HG03196 (cell line): Measurements from ENCODE around the gene FN3K.
"Not testable (repeated sequence)": the region's sequence is repeated elsewhere in the genome, so short reads cannot be mapped to it uniquely, and the experiment has no call there.

Experiments
- ATAC-seq: cut with Tn5 transposase; IDR thresholded peaks from one replicate; pipeline ENCODE4 v1.9.1; 2021; ENCODE audit not compliant: unreplicated experiment

Gene FN3K

DNA sequence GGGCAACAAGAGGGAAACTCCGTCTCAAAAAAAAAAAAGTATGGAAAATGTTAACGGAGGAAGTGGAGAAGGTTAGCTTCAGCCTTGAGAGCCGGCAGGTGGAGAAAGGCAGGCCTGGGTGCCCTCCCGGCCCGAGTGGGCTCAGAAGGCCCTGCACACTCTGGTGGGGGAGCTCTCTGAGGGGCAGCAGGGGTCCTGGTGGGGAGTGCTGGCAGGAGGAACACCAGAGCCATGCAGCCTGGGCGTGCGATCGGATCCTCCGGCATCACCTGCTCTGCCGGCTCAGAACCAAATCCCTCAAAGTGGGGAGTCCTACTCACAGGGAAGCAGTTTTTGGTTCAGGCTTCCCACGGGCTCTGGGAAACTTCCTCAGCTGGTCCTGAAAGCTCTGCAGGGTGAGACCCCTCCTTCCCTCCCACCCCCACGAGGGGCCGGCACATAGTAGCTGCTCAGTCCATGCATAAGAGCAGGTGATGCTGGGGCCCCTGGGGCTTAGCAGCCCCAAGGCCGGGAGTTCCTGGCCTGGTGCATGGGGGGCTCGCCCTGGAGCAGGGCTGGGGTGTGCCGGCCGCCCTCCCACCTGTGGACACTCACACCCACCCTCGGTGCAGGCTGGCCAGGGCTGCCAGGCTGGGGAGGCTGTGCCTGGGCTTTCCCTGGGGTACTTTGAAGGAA, 1.2 kb downstream of the FN3K start:
- ATAC-seq: no peak

DNA sequence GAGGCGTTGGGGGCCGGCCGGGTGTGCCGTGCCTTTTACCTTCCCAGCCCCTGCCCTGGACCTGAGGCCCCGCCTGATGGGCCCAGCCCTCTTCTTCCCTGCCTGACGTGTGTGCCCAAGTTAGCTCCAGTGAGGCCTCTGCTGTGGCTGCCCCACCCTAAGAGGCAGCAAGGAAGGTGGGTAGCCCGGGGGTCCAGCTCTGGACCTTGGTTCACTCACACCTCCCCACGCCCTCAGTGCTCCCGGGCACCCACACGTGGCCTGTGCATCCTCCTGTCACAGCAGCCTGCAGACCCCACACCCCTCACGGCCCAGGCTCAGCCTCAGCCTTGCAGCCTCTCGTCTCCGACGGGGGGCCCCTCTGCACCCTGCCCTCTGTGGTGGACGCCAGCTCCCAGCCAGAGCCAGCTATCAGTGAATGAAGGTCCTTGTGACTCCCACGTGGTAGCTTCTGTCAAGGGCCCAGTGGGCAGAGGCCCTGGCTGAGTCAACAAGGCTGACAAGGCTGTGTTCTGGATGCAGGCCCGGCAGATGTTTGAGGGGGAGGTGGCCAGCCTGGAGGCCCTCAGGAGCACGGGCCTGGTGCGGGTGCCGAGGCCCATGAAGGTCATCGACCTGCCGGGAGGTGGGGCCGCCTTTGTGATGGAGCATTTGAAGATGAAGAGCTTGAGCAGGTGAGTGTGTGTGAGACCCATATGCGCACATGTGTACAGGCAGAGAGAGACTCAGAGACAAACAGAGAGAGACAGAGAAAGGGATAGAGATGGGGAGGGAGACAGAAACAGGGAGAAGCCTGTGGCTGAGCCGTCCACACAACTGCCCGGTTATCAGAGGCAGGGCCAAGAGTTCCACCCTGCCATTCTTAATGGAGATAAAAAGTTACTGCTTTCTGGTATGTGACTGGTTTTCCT, 2.8 kb downstream of the FN3K start:
- ATAC-seq: no peak

DNA sequence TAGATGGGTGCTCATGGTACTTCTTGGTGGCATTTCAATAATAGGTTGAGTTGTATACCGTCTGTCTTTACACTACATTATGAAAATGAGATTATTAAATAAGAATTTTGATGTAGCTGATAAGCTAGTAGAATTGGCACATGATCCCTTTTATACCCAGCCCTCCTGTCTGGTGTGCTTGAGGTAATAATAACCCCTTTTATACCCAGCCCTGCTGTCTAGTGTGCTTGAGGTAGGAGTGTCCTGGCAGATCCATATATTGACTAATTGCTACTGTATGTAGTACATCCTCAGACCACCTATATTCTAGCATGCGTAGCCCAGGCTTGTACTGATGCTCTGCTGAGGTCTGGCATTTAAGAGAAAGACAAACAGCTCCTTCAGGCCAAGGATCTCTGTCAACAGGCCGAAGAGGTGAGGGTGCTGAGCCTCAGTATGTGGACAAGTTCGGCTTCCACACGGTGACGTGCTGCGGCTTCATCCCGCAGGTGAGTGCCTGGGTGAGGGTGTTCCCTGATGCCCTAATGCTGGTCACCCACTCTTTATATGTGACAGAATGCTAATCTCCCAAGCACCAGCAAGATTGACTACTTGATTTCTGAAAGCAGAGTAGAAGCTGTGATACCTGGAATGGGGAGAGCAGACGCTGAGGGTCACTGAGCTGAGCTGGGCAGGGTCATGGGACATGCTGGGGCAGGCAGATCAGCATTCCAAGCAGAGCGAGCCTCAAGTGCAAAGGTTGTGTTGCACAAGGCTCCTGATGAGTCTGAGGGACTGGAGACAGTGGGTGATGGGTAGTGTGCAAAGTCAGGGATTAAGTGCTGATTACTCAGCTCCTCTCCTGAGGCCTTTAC, 5.7 kb downstream of the FN3K start:
- ATAC-seq: no peak

DNA sequence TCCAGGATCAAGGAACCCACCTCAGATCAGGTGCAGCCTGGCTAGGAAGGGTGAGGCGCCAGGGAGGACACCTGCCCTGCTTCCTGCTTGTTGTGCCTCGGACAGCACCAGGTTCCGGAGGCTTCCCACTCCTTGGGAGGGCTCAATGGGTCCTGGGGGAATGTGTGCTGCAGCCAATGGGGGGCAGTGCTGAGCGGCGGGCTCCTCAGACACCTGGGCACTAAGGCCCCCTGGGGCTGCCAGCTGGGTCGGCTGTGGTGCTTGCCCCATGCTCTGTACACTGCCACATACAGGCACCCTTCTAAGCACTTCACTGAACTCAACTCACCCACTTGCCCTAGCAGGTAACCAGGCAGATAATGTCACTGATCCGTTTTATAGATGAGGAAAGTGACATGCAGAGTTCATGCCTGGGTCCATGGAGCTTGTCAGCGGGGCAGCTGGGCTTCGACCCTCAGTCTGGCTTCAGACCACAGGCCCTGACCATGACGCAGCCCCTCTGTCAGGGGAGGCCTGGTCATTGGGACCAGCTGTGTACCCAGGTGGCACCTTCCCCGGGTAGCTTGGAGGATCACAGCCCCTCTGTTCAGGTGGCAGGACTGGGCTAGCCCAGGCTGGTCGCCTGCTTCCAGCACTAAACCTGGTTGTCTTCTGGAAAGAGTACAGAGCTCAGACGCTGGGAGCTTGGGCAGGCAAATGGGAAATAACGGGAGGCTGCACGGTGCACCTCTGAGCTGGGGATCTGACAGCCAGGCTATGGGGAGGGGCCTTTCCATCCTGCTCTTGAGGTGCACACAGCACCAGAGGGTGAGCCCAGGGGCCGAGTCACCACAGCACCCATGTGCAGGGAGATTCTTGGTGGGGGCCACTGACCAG, 8.2 kb downstream of the FN3K start:
- no peak for ATAC-seq

DNA sequence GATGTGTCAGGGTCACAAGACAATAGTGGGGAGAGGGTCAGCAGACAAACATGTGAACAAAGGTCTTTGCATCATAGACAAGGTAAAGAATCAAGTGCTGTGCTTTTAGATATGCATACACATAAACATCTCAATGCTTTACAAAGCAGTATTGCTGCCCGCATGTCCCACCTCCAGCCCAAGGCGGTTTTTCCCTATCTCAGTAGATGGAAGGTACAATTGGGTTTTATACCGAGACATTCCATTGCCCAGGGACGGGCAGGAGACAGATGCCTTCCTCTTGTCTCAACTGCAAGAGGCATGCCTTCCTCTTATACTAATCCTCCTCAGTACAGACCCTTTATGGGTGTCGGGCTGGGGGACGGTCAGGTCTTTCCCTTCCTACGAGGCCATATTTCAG, 9.3 kb downstream of the FN3K start:
- ATAC-seq: not testable (repeated sequence)

DNA sequence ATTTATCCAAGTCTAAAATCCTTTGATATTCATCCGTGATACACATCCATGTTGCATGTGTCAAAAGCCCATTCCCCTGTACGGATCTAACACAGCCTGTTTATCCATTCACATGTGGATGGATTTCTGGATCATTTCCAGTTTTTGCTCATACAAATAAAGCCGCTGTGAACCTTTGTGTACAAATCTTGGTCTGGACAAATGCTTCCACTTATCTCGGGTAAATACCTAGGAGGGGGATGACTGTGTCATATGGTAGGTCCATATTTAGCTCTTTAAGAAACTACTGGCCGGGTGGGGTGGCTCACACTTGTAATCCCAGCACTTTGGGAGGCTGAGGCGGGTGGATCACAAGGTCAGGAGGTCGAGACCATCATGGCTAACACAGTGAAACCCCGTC, 10.1 kb downstream of the FN3K start:
- ATAC-seq: no peak

DNA sequence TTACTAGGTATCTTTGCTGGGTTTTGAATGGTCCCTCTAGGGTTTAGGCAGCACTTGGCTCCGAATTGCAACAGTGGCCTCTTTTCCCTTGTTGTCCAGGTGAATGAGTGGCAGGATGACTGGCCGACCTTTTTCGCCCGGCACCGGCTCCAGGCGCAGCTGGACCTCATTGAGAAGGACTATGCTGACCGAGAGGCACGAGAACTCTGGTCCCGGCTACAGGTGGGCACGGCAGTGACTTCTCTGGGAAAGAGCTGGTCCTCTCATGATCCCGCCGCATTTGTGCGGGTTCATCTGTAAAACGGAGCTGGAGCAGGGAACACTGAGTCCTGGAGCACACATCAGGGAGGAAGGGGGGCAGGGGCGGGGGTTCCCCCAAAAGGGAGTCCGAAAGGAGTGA, 13.3 kb downstream of the FN3K start:
- ATAC-seq: no peak

DNA sequence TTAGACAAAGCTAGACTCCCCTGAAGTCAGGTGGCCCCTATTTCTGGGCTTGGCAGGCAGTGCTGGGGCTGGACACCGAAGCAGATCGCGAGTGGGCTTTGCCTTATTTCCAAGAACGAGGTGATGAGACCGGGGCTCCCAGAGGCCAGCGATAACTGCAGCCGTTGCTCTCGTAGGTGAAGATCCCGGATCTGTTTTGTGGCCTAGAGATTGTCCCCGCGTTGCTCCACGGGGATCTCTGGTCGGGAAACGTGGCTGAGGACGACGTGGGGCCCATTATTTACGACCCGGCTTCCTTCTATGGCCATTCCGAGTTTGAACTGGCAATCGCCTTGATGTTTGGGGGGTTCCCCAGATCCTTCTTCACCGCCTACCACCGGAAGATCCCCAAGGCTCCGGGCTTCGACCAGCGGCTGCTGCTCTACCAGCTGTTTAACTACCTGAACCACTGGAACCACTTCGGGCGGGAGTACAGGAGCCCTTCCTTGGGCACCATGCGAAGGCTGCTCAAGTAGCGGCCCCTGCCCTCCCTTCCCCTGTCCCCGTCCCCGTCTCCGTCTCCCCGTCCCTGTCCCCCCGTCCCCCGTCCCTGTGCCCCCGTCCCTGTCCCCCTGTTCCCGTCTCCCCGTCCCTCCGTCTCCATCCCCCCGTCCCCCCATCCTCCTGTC, 15.0 kb downstream of the FN3K start:
- ATAC-seq: no peak

DNA sequence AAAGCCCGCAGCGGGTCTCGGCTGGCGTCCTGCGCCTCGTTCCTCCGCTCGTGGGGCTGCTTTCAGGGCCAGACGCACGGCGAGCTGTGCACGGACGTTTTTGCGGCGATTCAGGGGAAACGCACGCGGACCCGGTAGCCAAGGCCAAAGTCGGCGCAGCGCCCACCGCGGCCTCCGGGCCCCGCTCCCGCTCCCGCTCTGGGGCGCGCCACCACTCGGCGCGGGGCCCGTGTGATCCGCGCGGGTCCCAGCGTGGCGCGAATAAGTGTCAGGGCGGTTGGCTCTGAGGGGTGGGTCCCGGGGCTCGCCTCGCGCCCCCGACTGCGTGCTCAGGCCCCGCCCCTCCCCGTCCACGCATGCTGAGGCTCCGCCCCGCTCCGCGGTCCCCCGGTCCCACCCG, 15.8 kb downstream of the FN3K start:
- peak; percentile 21 for ATAC-seq

DNA sequence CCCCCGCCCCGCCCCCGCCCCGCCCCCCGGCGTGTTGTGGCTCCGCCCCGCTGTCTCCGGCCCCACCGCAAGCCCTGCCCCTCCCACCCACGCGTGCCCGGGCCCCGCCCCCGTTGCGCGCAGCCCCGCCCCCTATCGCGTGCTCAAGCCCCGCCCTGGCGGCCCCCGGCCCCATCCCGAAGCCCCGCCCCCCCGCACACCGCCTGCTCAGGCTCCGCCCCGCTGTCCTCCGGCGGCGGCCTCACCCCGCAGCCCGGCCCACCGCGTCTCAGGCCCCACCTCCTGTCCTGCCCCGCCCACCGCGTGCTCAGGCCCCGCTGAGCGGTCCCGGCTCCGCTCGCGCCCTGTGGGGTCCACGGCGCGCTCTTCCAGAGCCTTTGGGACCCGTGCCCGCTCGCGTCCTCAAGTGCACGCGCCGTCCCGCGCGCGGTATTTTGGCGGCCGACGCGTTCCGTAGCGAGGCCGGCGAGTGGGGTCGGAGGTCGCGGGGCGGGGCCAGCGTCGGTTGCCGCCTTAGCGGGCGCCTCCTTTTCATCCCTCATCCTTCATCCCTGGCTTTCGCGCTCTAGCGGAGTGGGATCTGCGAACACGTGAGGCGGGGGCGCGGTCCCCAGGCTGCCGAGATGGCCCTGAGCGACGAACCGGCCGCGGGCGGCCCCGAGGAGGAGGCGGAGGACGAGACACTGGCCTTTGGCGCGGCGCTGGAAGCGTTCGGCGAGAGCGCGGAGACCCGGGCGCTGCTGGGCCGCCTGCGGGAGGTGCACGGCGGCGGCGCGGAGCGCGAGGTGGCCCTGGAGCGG, 16.4 kb downstream of the FN3K start, which contains the start of gene TBCD:
TSS of gene TBCD (plus strand) at position 495 of the 800 bp plus-strand sequence. CDS start at position 624, 129 bp downstream.
- ATAC-seq: peak; percentile 75

DNA sequence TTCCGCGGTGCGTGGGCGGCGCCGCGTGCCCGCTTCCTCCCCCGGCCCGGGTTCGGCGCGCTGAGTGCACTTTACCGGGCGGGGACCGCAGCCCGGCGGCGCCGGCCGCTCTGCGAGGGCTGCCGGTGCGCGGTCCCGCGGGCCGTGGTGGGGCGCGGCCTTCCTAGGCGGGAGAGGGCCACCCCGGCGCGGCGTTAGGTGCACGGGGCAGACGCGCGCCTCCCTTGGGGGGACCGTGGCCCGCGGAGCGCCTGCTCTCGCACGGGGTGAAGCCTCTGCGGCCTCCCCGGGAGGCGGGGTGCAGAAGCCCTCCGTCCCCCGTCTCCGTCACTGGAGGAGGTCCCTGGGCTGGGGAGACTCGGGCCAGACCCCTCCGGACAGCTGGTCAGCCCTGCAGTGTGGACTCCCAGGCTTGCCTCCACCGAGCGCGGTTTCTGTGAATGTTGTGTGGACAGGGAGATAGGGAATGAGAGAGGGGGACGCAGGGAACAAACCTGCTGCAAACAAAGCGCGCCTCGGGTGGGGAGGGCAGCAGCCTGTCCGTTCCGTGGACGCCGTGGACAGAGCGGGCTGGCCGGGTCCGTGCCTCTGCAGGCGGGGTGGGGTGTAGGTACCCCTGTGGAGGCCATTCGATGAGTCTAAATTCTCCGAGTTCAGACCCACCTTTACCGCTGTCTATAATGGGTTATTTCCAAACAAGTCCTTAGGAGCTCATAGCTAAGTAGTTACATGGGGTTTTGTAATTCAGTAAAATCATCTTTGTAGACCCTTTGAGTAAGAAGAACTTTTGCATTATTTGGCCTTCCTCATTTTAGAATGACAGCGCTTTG, 17.2 kb downstream of the FN3K start:
- peak; percentile 28 for ATAC-seq

DNA sequence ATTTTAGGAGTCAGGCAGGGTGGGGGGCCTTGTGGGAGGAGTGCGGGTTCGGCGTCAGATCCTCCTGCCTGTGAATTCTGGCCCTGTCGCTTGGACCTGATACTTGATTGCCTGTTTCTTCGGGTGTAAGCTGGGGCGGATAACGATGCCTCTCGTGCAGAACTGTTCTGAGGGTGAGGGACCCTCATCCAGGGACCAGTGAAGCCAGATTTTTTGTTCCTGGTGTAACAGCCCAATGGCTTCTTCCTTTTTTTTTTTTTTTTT, 17.7 kb downstream of the FN3K start:
- no peak for ATAC-seq

DNA sequence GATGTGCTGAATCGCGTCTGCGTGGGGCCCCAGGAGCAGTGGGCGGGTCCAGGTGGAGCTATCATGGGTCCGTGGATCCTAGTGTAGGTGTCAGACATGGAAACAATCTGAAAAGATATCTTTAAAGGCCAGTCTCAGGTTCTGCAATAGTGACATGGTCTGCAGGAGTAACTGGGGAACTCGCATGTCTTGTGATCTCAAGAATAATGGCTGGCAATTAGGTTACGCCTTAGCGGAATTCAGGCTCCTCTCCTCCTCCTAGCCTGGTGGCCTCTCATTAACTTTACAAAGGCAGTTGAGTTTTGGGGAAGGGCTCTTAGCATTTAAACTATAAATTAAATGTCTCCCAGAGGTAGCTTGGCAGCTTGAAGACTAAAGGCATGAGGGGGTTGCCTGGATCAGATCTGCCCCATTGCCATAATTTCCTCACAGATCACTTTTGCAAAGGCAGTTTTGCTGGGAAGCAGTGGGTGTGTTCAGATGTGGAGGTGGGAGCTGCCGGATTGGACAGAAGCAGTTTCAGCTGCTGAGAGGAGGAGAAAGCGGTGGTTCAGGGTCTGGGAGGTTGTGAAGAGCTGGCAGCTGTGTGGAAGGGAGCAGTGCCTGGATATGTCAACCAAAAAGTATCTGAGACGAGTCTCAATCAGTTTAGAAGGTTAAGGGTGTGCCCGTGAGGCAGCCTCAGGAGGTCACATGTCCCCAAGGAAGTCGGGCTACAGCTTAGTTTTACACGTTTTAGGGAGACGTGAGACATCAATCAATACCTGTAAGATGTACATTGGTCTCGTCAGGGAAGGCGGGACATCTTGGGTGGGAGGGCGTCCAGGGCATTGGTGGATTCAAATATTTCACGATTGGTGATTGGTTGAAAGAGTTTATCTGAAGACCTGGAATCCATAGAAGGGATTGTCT, 19.1 kb downstream of the FN3K start:
- ATAC-seq: no peak

DNA sequence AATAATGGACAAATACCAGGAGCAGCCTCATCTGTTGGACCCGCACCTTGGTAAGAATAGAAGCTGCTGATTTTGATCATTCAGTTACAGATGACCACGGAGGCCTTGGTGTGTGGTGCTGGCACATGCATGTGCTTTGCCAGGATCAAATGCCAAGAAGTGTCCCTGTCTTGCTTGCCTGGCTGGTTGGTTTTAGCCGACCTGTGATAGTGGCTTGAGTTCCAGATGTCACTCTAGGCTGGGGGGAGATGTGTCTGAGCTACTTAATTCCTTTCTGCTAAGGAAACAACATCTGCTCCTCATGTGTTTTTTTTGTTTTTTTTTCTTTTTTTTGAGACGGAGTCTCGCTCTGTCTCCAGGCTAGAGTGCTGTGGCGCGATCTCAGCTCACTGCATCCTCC, 20.8 kb downstream of the FN3K start:
- ATAC-seq: no peak

DNA sequence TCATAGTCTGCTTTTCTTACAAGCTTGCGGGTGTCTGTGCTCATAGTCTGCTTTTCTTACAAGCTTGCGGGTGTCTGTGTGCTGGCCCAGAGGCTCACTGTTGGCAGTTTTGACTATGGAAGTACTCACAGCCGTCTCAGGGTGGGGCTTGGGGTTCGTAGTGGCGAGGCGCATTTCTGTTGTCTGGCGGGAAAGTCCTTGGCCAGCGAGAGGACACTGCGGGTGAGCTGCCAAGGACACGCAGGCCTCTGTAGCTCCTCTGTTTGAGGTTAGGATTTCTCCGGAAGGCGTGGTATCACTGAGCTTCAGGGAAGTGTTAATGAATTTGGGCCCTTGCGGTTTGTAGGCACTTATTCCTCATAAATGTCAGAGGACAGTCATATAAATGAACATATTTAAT, 30.0 kb downstream of the FN3K start:
- ATAC-seq: no peak

DNA sequence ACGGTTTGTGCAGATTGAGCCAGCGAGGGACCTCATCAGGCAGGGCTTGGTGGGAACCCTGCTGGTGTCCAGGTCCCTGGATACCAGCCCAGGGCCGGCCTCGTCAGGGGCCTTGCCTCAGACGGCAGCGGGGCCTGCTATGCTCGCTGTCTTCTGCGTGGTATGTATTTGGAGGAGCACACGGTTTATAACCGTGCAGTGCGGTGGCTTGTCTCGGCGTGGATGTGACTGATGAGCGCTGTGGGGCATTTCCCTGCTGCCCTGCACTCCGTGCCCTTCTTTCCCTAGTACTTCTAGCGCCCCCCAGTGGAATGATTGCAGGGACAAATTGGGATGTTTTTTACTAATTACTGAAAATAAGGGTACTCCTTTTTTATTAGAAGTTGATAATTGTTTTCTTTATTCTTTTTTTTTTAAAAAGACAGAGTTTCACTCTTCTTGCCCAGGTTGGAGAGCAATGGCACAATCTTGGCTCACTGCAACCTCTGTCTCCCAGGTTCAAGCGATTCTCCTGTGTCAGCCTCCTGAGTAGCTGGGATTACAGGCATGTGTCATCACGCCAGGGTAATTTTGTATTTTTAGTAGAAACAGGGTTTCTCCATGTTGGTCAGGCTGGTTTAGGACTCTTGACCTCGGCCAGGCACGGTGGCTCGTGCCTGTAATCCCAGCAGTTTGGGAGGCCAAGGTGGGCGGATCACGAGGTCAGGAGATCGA, 31.8 kb downstream of the FN3K start:
- no peak for ATAC-seq

DNA sequence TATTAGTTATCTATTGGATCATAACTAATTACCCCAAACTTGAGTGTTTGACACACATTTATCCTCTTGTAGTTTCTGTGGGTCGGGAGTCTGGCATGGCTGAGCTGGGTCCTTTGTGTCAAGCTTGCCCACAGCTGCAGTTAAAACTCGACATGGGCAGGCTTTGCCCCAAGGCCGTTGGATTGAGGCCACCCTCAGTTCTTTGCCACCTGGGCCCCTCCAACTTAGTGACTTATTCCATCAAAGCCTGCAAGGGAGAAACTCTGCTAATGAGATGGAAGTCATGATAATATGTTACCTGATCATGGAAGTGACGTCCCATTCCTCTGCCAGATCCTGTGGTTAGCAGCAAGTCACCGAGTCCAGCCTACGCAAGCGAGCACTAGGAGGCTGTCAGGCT, 33.6 kb downstream of the FN3K start:
- ATAC-seq: no peak
